VCaP (cell line): ENCODE results near the gene RAB44.

Source experiments
- H3K27ac ChIP-seq: fragments of 450-650 bp; 2 replicates; pipeline ENCODE4 v1.5.1; 2017
- TF ChIP-seq, protein P1 (sequence below): fragments of 450-650 bp; conservative IDR thresholded peaks from 2 replicates; pipeline ENCODE4 v1.5.1; 2017; ENCODE audit warnings: mild to moderate bottlenecking, moderate library complexity

The RAB44 gene

DNA sequence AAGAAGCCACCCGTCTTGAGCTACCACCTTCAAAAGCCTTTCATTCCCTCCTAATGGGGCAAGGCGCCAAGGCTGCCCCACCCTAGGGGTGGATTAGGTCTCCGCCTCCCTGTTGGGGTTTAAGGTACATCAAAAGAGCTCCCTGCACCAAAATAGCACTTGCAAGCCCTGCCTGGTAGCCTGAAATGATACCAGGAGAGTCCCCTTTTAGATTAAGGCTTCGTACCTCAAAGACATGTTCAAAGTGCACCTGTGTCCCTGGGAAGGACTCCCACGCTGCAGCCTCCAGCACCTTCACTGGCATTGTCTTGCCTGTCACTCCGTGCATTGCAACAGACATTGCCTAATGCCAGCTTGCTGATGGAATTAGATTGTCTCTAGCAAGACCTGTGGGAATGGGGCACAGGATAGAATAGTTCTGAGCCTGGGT lies 34.8 kb upstream of the RAB44 start:
- TF ChIP-seq, protein P1, sequence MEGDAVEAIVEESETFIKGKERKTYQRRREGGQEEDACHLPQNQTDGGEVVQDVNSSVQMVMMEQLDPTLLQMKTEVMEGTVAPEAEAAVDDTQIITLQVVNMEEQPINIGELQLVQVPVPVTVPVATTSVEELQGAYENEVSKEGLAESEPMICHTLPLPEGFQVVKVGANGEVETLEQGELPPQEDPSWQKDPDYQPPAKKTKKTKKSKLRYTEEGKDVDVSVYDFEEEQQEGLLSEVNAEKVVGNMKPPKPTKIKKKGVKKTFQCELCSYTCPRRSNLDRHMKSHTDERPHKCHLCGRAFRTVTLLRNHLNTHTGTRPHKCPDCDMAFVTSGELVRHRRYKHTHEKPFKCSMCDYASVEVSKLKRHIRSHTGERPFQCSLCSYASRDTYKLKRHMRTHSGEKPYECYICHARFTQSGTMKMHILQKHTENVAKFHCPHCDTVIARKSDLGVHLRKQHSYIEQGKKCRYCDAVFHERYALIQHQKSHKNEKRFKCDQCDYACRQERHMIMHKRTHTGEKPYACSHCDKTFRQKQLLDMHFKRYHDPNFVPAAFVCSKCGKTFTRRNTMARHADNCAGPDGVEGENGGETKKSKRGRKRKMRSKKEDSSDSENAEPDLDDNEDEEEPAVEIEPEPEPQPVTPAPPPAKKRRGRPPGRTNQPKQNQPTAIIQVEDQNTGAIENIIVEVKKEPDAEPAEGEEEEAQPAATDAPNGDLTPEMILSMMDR: no peak
- H3K27ac ChIP-seq: no peak overlapping the region

DNA sequence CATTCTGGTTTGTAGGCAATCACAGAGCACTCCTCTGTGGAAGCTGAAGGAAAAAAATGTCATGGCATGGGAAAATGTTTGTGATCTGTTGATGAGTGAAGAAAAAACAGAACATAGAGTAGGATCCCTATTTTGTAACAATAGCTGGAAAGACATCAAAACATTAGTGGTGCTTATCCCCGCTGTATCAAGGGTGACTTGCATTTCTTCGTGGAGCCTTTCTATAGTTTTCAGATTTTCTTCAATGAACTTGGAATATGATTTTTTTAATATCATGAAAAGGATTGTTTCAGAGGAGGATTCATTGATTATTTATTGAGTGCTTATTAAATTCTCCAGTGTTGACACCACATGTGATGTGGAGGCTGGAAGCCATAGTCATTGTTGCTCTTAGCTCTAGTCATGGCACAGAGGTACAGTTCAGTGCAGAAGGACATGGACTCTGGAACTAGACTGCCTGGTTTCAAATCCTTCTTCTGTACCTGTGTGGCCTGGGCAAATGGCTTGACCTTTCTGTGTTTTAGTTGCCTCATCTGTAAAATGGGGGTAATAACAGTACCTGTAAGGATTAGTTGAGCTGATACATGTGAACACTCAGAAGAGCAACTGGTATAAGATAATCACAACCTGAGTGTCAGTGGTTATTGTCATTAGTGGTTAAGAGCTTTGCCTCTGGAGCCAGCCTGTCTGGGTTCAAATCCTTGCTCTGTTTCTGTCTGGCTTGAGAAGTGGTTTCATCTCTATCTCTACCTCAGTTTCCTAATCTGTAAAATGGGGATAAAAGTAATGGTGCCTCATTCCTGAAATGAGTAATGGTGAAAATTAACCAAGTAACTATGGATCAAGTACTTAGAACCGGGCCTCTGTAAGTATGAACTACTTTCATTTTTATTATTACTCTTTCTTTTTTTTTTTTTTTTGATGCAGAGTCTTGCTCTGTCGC lies 33.9 kb upstream of the RAB44 start:
- no peak overlapping the region for H3K27ac ChIP-seq
- TF ChIP-seq, protein P1: no peak

- no peak overlapping the region for H3K27ac ChIP-seq
- TF ChIP-seq, protein P1: no peak
Observed at GRCh38 chr6:36665180-36665579, 32.4 kb upstream of the RAB44 start.

DNA sequence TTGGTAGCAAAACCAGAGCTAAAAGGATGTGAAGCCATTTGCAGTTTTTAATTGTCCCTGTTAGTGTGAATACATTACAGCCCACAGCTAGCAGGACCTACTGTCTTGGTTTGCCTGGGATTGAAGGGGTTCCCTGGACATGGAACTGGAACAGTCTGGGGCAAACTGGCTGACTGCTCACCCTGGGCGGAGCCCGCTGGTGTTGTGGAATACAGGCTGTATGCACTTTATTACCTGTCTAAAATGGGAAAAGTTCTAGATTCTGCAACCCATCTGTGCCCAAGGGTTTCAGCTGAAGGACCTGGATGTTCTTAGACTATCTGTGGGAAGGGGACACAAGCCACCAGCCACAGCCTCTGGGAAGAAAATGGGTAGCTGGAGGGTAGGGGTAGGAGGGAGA lies 31.3 kb upstream of the RAB44 start:
- TF ChIP-seq, protein P1: no peak
- H3K27ac ChIP-seq: no peak overlapping the region

DNA sequence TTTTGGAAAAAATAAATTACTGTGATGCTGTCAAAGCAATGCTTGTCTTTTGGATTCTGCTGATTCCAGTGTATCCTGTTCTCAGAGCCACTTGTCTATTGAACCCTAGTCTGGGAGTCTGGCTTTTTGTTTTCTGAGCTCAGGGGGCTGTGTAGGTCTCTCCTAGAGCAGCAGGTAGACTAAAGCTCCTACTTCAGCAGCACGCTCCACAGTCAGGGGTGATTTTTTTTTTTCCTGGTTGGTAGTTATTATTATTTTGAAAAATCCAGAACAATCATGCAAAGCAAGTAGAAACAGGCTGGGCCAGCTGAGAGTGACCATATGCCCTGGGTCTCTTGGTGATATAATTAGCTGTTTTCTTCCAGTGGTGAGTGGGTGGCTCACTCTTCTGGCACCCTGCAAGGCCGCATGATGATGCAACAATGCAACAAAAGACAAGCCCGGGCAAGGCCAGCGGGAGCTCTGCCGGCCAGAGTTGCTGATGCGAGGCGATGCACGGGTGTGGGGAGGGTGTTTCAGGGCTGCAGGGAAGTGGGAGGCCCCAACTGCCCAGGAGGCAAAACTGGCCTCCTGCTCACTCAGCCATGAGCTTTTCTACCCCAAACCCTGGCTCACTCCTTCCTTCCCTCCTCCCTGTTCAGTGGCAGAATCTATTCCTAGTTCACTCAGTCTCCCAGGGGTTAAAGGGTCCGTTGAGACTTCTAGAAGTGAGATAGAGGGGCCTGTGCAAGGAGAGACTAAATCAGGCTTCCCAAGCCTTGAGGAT lies 30.6 kb upstream of the RAB44 start:
- TF ChIP-seq, protein P1: no peak
- H3K27ac ChIP-seq: no peak overlapping the region

- no peak overlapping the region for H3K27ac ChIP-seq
- TF ChIP-seq, protein P1: no peak
Observed at GRCh38 chr6:36668591-36668990, 29.0 kb upstream of the RAB44 start.

DNA sequence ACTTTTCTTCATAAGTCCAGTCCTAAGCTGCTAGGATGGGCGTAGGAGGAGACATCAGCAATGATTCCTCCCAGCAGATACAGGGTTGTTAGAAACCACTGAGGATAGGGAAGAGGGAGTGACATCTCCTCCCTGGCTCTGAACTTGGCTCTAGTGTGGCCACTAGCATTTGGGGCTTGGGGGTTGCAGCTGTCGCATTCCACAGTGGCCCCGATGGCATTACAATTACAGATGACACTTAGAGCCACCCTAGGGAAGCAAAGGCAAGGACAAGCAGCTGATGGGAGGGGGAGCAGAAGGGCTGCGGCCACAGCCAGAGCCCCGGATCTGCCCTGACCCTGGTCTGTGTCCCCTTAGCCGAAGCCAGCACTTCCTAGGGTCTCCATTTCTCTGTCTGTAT lies 28.6 kb upstream of the RAB44 start:
- H3K27ac ChIP-seq: no peak overlapping the region
- TF ChIP-seq, protein P1: no peak
